Endothelial cell of umbilical vein (primary cell): ENCODE measurements around the gene ATXN7L1. TPM values are rescaled to one million over a fixed set of nuclear protein-coding genes. Genes with fewer than 3 reads are reported as not detected.

ENCODE experiments used
- BruUV-seq: library from RNA; stranded (reverse); fragments of 400-500 nt; replicated peaks from 2 replicates; lab custom pipeline; 2021; lab: Mats Ljungman, UMichigan
- CTCF ChIA-PET: fragments of 300-600, 350-600 bp; sonication (Branson Sonifier 250); formaldehyde crosslinking; loops from one replicate; lab custom pipeline; 2021; ENCODE audit warnings: antibody characterized with exemption, inconsistent platforms; lab: Charles Lee
- POLR2A ChIA-PET: fragments of 300-600, 350-600 bp; sonication (Branson Sonifier 250); formaldehyde crosslinking; loops from one replicate; lab custom pipeline; 2021; ENCODE audit warnings: antibody characterized with exemption, inconsistent platforms; lab: Charles Lee
- DNase-seq: peaks from one replicate; pipeline ENCODE4 v3.0.0-alpha.2; 2011; ENCODE audit warnings: low read depth, low spot score
- FAIRE-seq: peaks from 2 replicates; lab custom pipeline; 2011; peaks lifted over from hg19 to GRCh38; lab: Jason Lieb, UNC
- H2AFZ ChIP-seq: 2 replicates; pipeline ENCODE4 v1.6.0; 2012; ENCODE audit warnings: low read depth, low read length, control low read depth, inconsistent platforms
- H3K27ac ChIP-seq: 2 replicates; pipeline ENCODE4 v1.5.1; 2011; ENCODE audit warnings: low read depth, mild to moderate bottlenecking, control low read depth, low read length, moderate library complexity; ENCODE audit not compliant: insufficient read depth
- H3K27me3 ChIP-seq, 2 experiments: 2 replicates each; pipeline versions ENCODE4 v1.6.0 to v1.6.1; 2011; ENCODE audit warnings: low read length in 2 of 2, mixed read lengths in 1 of 2; ENCODE audit not compliant: control insufficient read depth in 2 of 2, insufficient read depth in 2 of 2
- H3K36me3 ChIP-seq, 2 experiments: 2 replicates in 1 of 2; 3 replicates in 1 of 2; pipeline ENCODE4 v1.5.1; 2011; ENCODE audit warnings: low read length in 2 of 2, mild to moderate bottlenecking in 1 of 2, moderate library complexity in 1 of 2; ENCODE audit not compliant: control insufficient read depth in 2 of 2, insufficient read depth in 2 of 2; ENCODE audit errors: extremely low read depth in 1 of 2
- H3K4me1 ChIP-seq: 3 replicates; pipeline ENCODE4 v1.5.1; 2011; ENCODE audit warnings: mild to moderate bottlenecking, low read length; ENCODE audit not compliant: control insufficient read depth, insufficient read depth; ENCODE audit errors: extremely low read depth
- H3K4me2 ChIP-seq: 2 replicates; pipeline ENCODE4 v1.6.1; 2011; ENCODE audit warnings: low read length, control low read depth, mixed read lengths; ENCODE audit not compliant: insufficient read depth
- H3K4me3 ChIP-seq, 3 experiments: fragments of 200-600 bp in 1 of 3; sonication (generic), shearing (Covaris generic) in 1 of 3; replicated peaks in 1 of 3; 2 replicates each; pipeline ENCODE4 v1.5.1; 2011 to 2016; ENCODE audit warnings: control low read depth in 3 of 3, low read length in 3 of 3, mild to moderate bottlenecking in 2 of 3, inconsistent platforms in 1 of 3, low read depth in 1 of 3, moderate library complexity in 1 of 3; ENCODE audit not compliant: insufficient read depth in 1 of 3
- H3K79me2 ChIP-seq: 2 replicates; pipeline ENCODE4 v1.6.0; 2012; ENCODE audit warnings: low read length, inconsistent platforms; ENCODE audit not compliant: control insufficient read depth, insufficient read depth
- H3K9ac ChIP-seq: replicated peaks from 2 replicates; pipeline ENCODE3; 2011; ENCODE audit warnings: low read length, control low read depth; ENCODE audit not compliant: insufficient read depth; ENCODE audit errors: extremely low read depth
- H3K9me1 ChIP-seq: replicated peaks from 3 replicates; pipeline ENCODE4 v1.6.0; 2011; ENCODE audit warnings: mild to moderate bottlenecking, low read length; ENCODE audit not compliant: control insufficient read depth, insufficient read depth; ENCODE audit errors: extremely low read depth
- H3K9me3 ChIP-seq: replicated peaks from 2 replicates; pipeline ENCODE4 v1.5.1; 2012; ENCODE audit warnings: low read length, inconsistent platforms; ENCODE audit not compliant: control insufficient read depth, insufficient read depth
- H4K20me1 ChIP-seq: replicated peaks from 2 replicates; pipeline ENCODE3; 2011; ENCODE audit warnings: mild to moderate bottlenecking, low read length; ENCODE audit not compliant: control insufficient read depth, insufficient read depth; ENCODE audit errors: extremely low read depth
- CTCF ChIP-seq, 2 donors: IDR thresholded peaks; 1 replicate in 1 of 2; 2 replicates in 1 of 2; pipeline ENCODE4 v1.5.1; 2011; ENCODE audit warnings: low read length in 2 of 2, mild to moderate bottlenecking in 2 of 2, moderate library complexity in 2 of 2, control low read depth in 1 of 2, inconsistent platforms in 1 of 2, low read depth in 1 of 2; ENCODE audit not compliant: insufficient read depth in 1 of 2; ENCODE audit errors: extremely low read depth in 1 of 2
- EZH2 ChIP-seq: IDR thresholded peaks from 2 replicates; pipeline ENCODE4 v1.6.1; 2012; ENCODE audit warnings: borderline replicate concordance, low read depth, mild to moderate bottlenecking, moderate library complexity, low read length, inconsistent platforms; ENCODE audit not compliant: severe bottlenecking
- FOS ChIP-seq: IDR thresholded peaks from 2 replicates; pipeline ENCODE4 v1.6.1; 2011; ENCODE audit warnings: mild to moderate bottlenecking, low read length, moderate library complexity, borderline replicate concordance; ENCODE audit not compliant: insufficient read depth
- GATA2 ChIP-seq: IDR thresholded peaks from 2 replicates; pipeline ENCODE4 v1.7.0; 2011; ENCODE audit warnings: low read depth, mild to moderate bottlenecking, moderate library complexity, mixed read lengths, low read length; ENCODE audit not compliant: insufficient read length, insufficient read depth
- JUN ChIP-seq: IDR thresholded peaks from 2 replicates; pipeline ENCODE4 v1.6.1; 2011; ENCODE audit warnings: borderline replicate concordance, low read depth; ENCODE audit not compliant: insufficient read length, insufficient read depth
- MAX ChIP-seq: IDR thresholded peaks from 2 replicates; pipeline ENCODE4 v1.6.1; 2011; ENCODE audit not compliant: insufficient read depth, insufficient read length
- MYC ChIP-seq: IDR thresholded peaks from one replicate; pipeline ENCODE4 v1.6.1; 2011; ENCODE audit warnings: mild to moderate bottlenecking, low read depth, low read length
- POLR2A ChIP-seq: IDR thresholded peaks from 2 replicates; pipeline ENCODE4 v1.6.1; 2012; ENCODE audit warnings: low read depth, mild to moderate bottlenecking, control low read depth, low read length
- POLR2AphosphoS5 ChIP-seq: IDR thresholded peaks from 2 replicates; pipeline ENCODE4 v1.6.1; 2012; ENCODE audit warnings: low read depth, mild to moderate bottlenecking, control low read depth, low read length, moderate library complexity; ENCODE audit not compliant: insufficient read depth
- dilution Hi-C: fragments of 300-500 bp; cut with MboI; formaldehyde crosslinking; loops from one replicate; pipeline ENCODE4 v1.15.0; 2019; ENCODE audit warnings: low sequenced_read_pairs; ENCODE audit not compliant: extremely low pct_ligation_motif_present
- intact Hi-C: fragments of 100-400 bp; cut with micrococcal nuclease; formaldehyde crosslinking; loops from one replicate; pipeline ENCODE4 v1.10.0; 2022
- polyA plus RNA-seq, 4 experiments: library from polyadenylated mRNA; depleted of rRNA in 3 of 4; stranded (reverse) in 3 of 4; unstranded in 1 of 4; fragments of >200 nt; gene quantifications; 2 replicates each; pipeline versions ENCODE4 v1.2.1 to v1.2.3, GENCODE V29; 2011 to 2012; ENCODE audit warnings: missing spikeins in 1 of 4
- total RNA-seq: library from RNA; stranded (reverse); gene quantifications from 2 replicates; pipeline ENCODE4 v1.2.3, GENCODE V29; 2021

Gene ATXN7L1
- total and polyA plus RNA-seq, 2 donors (not counting 3 experiments of a cell fraction or from before 2014, with no cell fraction given), result 4.6 to 15.6 TPM

- peak overlapping the region; percentile 27 for H3K4me2 ChIP-seq
- no peaks in the 10 kb centered on the region for H3K9me3 ChIP-seq
- peaks cover 30% of the 10 kb centered on the region for H3K4me1 ChIP-seq
- TF ChIP-seq MAX (no peak), JUN (no peak), CTCF (IDR thresholded peaks at IDR 0.05; ENCODE audit: extremely low read depth in 1 of 2, insufficient read depth in 1 of 2, low read depth in 1 of 2, low read length in 2 of 2) (no peak), POLR2AphosphoS5 (no peak), POLR2A (no peak), GATA2 (no peak), MYC (no peak), EZH2 (no peak), FOS (no peak)
- dilution Hi-C loops, result no loop called here
- no peaks in the 10 kb centered on the region for H4K20me1 ChIP-seq
- POLR2A ChIA-PET, result no interaction called here
- H2AFZ ChIP-seq, result no peak overlapping the region
- FAIRE-seq, result no peak
- intact Hi-C loops, result loop anchor here (1.0 kb wide), 2 partner anchors 21 to 46 kb away; partner anchors contain the start of gene ATXN7L1
- no peak overlapping the region for H3K4me3 ChIP-seq
- TSS peak; percentile 58 for BruUV-seq
- H3K27me3 ChIP-seq, result no peaks in the 10 kb centered on the region
- H3K79me2 ChIP-seq, result no peaks in the 10 kb centered on the region
- CTCF ChIA-PET, result interaction anchor here (0.7 to 2.4 kb wide), 5 partner anchors 9 to 65 kb away, joined by 3 to 8 read pairs (median 4); no protein-coding TSS in a partner anchor
- peak overlapping the region; percentile 45 for H3K9ac ChIP-seq
- DNase-seq, result peak; percentile 30
- H3K36me3 ChIP-seq, result no peaks in the 10 kb centered on the region
- peak overlapping the region; percentile 88 for H3K27ac ChIP-seq
- no peaks in the 10 kb centered on the region for H3K9me1 ChIP-seq
Measured at GRCh38 chr7:105829681-105830322, 46.6 kb downstream of the ATXN7L1 start.
